ENCODE results near the gene ZFPM1. TPM values are rescaled to one million over a fixed set of nuclear protein-coding genes. Genes with fewer than 3 reads are reported as not detected.

The ZFPM1 gene
- polyA plus RNA-seq, 1 of the 3 experiments (the other 2 are of a cell fraction) = 1.2 TPM

DNA sequence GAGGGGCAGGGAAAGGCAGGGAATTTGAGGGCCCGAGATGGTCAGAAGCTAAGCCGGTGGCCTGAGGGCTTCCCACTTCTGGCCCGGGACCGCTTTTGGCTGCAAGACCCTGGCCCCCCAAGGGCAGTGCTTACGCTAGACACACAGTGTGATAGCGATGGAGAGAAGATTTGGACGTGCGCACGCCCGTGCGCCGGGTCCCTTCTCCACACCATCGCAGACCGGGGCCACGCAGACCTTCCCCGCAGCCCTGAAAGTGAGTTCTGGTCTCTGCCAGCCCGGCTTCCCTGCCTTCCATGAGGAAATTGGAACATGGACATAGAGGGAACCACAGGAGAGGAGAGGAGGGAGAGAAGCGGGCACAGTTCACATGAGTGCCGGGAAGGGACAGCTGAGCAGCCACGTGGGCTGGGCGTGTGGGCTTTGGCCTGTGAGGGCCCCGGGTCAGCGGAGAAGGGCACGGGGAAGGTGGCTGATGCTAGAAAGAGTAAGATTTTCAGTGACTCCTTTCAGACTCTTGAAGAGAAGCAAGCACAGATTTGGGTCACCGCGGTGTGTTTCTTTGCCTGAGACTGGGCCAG, 23.8 kb downstream of the ZFPM1 start:
- no peak for TF ChIP-seq FOXM1 (IDR thresholded peaks at IDR 0.05; ENCODE audit: low read depth)
- TF ChIP-seq GATA2 (CRISPR knock-in tag; IDR thresholded peaks at IDR 0.05) = no peak
- TF ChIP-seq SMC3 (IDR thresholded peaks at IDR 0.05; ENCODE audit: low read depth, low read length) = no peak
- no peak for TF ChIP-seq RAD21 (IDR thresholded peaks at IDR 0.05; ENCODE audit: low read length)
- TF ChIP-seq REST (IDR thresholded peaks at IDR 0.05; ENCODE audit: low read depth, low read length) = no peak
- no peak for TF ChIP-seq FOSL2 (IDR thresholded peaks at IDR 0.05; ENCODE audit: borderline replicate concordance, low read depth)
- TF ChIP-seq IRF3 (IDR thresholded peaks at IDR 0.05; ENCODE audit: low read depth, low read length) = no peak
- no peak for TF ChIP-seq ZBTB33 (IDR thresholded peaks at IDR 0.05; ENCODE audit: borderline replicate concordance, low read depth)
- no peak for TF ChIP-seq TAF1 (IDR thresholded peaks at IDR 0.05; ENCODE audit: borderline replicate concordance, low read depth, low read length)
- TF ChIP-seq RFX5 (IDR thresholded peaks at IDR 0.05; ENCODE audit: low read length) = no peak
- no peak overlapping the region for H3K4me3 ChIP-seq (ENCODE audit: low read depth in 2 of 2, low read length in 1 of 2)
- 99% methylated on average over 21 of the region's 26 CpGs for WGBS (ENCODE audit: low lambda C conversion rate)
- DNase-seq = no peak
- ChIA-PET POLR2A (no interaction called here), CTCF (interaction anchor here (0.7 to 1.0 kb wide), 2 partner anchors 9 to 10 kb away, joined by 3 to 5 read pairs; no protein-coding TSS in a partner anchor)
- peaks cover 78% of the 10 kb centered on the region for H4K20me1 ChIP-seq (ENCODE audit: insufficient read depth)
- peaks cover 27% of the 10 kb centered on the region; the same call in 1 of the 2 replicates for H3K79me2 ChIP-seq (ENCODE audit: insufficient read depth)
- H2AFZ ChIP-seq (ENCODE audit: low read depth) = no peak overlapping the region
- H3K36me3 ChIP-seq (replicated peaks in 1 of 2; ENCODE audit: control insufficient read depth in 1 of 2, insufficient read depth in 2 of 2, low read length in 1 of 2) = no peaks in the 10 kb centered on the region
- peaks cover 0 to 40% of the 10 kb centered on the region in 2 experiments; a peak in 1 of 4 replicates for H3K4me1 ChIP-seq (ENCODE audit: control insufficient read depth in 1 of 2, insufficient read depth in 2 of 2, low read depth in 1 of 2, low read length in 1 of 2)
- no peak overlapping the region for H3K27ac ChIP-seq (ENCODE audit: low read depth in 2 of 2, low read length in 1 of 2)
- no peaks in the 10 kb centered on the region for H3K9me3 ChIP-seq
- no peaks in the 10 kb centered on the region for H3K9me2 ChIP-seq
- H3K27me3 ChIP-seq (ENCODE audit: insufficient read depth) = no peaks in the 10 kb centered on the region
- H3F3A ChIP-seq (replicated peaks; ENCODE audit: insufficient read depth) = no peaks in the 10 kb centered on the region
- H3K4me2 ChIP-seq = no peak overlapping the region
- H3K9ac ChIP-seq = no peak overlapping the region

Data from SK-N-SH (cell line).